ENCODE results near the gene GFOD2.

The GFOD2 gene

GRCh38 chr16:67731753-67732095 is 12.6 kb upstream of the GFOD2 start:
- no peaks in the 10 kb centered on the region for H3K4me1 ChIP-seq (ENCODE audit: control insufficient read depth in 1 of 2, insufficient read depth in 2 of 2, low read length in 2 of 2)
- no peaks in the 10 kb centered on the region for H3K9me3 ChIP-seq (ENCODE audit: control insufficient read depth in 1 of 2, low read length in 2 of 2)
- H3K4me3 ChIP-seq (ENCODE audit: low read depth in 1 of 2, low read length in 2 of 2), result no peak overlapping the region
- H3K27ac ChIP-seq (ENCODE audit: low read length), result no peak overlapping the region
- H3K36me3 ChIP-seq (ENCODE audit: control insufficient read depth in 1 of 2, insufficient read depth in 2 of 2, low read length in 2 of 2), result peaks cover 37 to 66% of the 10 kb centered on the region in 2 donors
- no peaks in the 10 kb centered on the region for H3K27me3 ChIP-seq (ENCODE audit: low read depth, low read length)

GRCh38 chr16:67731071-67731752 is 12.1 kb upstream of the GFOD2 start:
- Histone ChIP-seq H3K9me3 (ENCODE audit: control insufficient read depth in 1 of 2, low read length in 2 of 2) (no peaks in the 10 kb centered on the region), H3K4me3 (ENCODE audit: low read depth in 1 of 2, low read length in 2 of 2) (no peak overlapping the region), H3K36me3 (ENCODE audit: control insufficient read depth in 1 of 2, insufficient read depth in 2 of 2, low read length in 2 of 2) (peaks cover 38 to 71% of the 10 kb centered on the region in 2 donors), H3K4me1 (ENCODE audit: control insufficient read depth in 1 of 2, insufficient read depth in 2 of 2, low read length in 2 of 2) (no peaks in the 10 kb centered on the region), H3K27me3 (ENCODE audit: low read depth, low read length) (no peaks in the 10 kb centered on the region), H3K27ac (ENCODE audit: low read length) (no peak overlapping the region)

- peaks cover 43 to 77% of the 10 kb centered on the region in 2 donors for H3K36me3 ChIP-seq (ENCODE audit: control insufficient read depth in 1 of 2, insufficient read depth in 2 of 2, low read length in 2 of 2)
- H3K27ac ChIP-seq (ENCODE audit: low read length), result no peak overlapping the region
- no peaks in the 10 kb centered on the region for H3K27me3 ChIP-seq (ENCODE audit: low read depth, low read length)
- H3K4me1 ChIP-seq (ENCODE audit: control insufficient read depth in 1 of 2, insufficient read depth in 2 of 2, low read length in 2 of 2), result no peaks in the 10 kb centered on the region
- no peaks in the 10 kb centered on the region for H3K9me3 ChIP-seq (ENCODE audit: control insufficient read depth in 1 of 2, low read length in 2 of 2)
- no peak overlapping the region for H3K4me3 ChIP-seq (ENCODE audit: low read depth in 1 of 2, low read length in 2 of 2)
Measured at GRCh38 chr16:67730326-67730725, 11.2 kb upstream of the GFOD2 start.

GRCh38 chr16:67729636-67730248 is 10.6 kb upstream of the GFOD2 start:
- no peak overlapping the region for H3K4me3 ChIP-seq (ENCODE audit: low read depth in 1 of 2, low read length in 2 of 2)
- no peaks in the 10 kb centered on the region for H3K4me1 ChIP-seq (ENCODE audit: control insufficient read depth in 1 of 2, insufficient read depth in 2 of 2, low read length in 2 of 2)
- no peaks in the 10 kb centered on the region for H3K9me3 ChIP-seq (ENCODE audit: control insufficient read depth in 1 of 2, low read length in 2 of 2)
- peaks cover 49 to 77% of the 10 kb centered on the region in 2 donors for H3K36me3 ChIP-seq (ENCODE audit: control insufficient read depth in 1 of 2, insufficient read depth in 2 of 2, low read length in 2 of 2)
- H3K27me3 ChIP-seq (ENCODE audit: low read depth, low read length), result no peaks in the 10 kb centered on the region
- no peak overlapping the region for H3K27ac ChIP-seq (ENCODE audit: low read length)

- Histone ChIP-seq H3K27me3 (ENCODE audit: low read depth, low read length) (no peaks in the 10 kb centered on the region), H3K36me3 (ENCODE audit: control insufficient read depth in 1 of 2, insufficient read depth in 2 of 2, low read length in 2 of 2) (peaks cover 50 to 70% of the 10 kb centered on the region in 2 donors), H3K9me3 (ENCODE audit: control insufficient read depth in 1 of 2, low read length in 2 of 2) (no peaks in the 10 kb centered on the region), H3K4me3 (ENCODE audit: low read depth in 1 of 2, low read length in 2 of 2) (no peak overlapping the region), H3K4me1 (ENCODE audit: control insufficient read depth in 1 of 2, insufficient read depth in 2 of 2, low read length in 2 of 2) (no peaks in the 10 kb centered on the region), H3K27ac (ENCODE audit: low read length) (no peak overlapping the region)
Measured at GRCh38 chr16:67727521-67728485, 8.7 kb upstream of the GFOD2 start.

- H3K4me1 ChIP-seq (ENCODE audit: control insufficient read depth in 1 of 2, insufficient read depth in 2 of 2, low read length in 2 of 2), result no peaks in the 10 kb centered on the region
- H3K27me3 ChIP-seq (ENCODE audit: low read depth, low read length), result no peaks in the 10 kb centered on the region
- no peak overlapping the region for H3K4me3 ChIP-seq (ENCODE audit: low read depth in 1 of 2, low read length in 2 of 2)
- no peak overlapping the region for H3K27ac ChIP-seq (ENCODE audit: low read length)
- no peaks in the 10 kb centered on the region for H3K9me3 ChIP-seq (ENCODE audit: control insufficient read depth in 1 of 2, low read length in 2 of 2)
- peaks cover 41 to 64% of the 10 kb centered on the region in 2 donors for H3K36me3 ChIP-seq (ENCODE audit: control insufficient read depth in 1 of 2, insufficient read depth in 2 of 2, low read length in 2 of 2)
Measured at GRCh38 chr16:67726106-67727034, 7.3 kb upstream of the GFOD2 start.

GRCh38 chr16:67723911-67724305 is 4.8 kb upstream of the GFOD2 start:
- peaks cover 0 to 5% of the 10 kb centered on the region in 2 donors for H3K4me1 ChIP-seq (ENCODE audit: control insufficient read depth in 1 of 2, insufficient read depth in 2 of 2, low read length in 2 of 2)
- H3K27ac ChIP-seq (ENCODE audit: low read length), result no peak overlapping the region
- H3K9me3 ChIP-seq (ENCODE audit: control insufficient read depth in 1 of 2, low read length in 2 of 2), result no peaks in the 10 kb centered on the region
- peaks cover 24 to 40% of the 10 kb centered on the region in 2 donors for H3K36me3 ChIP-seq (ENCODE audit: control insufficient read depth in 1 of 2, insufficient read depth in 2 of 2, low read length in 2 of 2)
- no peaks in the 10 kb centered on the region for H3K27me3 ChIP-seq (ENCODE audit: low read depth, low read length)
- H3K4me3 ChIP-seq (ENCODE audit: low read depth in 1 of 2, low read length in 2 of 2), result no peak overlapping the region

GRCh38 chr16:67723151-67723910 is 4.2 kb upstream of the GFOD2 start:
- H3K9me3 ChIP-seq (ENCODE audit: control insufficient read depth in 1 of 2, low read length in 2 of 2), result no peaks in the 10 kb centered on the region
- H3K36me3 ChIP-seq (ENCODE audit: control insufficient read depth in 1 of 2, insufficient read depth in 2 of 2, low read length in 2 of 2), result peaks cover 20 to 34% of the 10 kb centered on the region in 2 donors
- no peak overlapping the region for H3K27ac ChIP-seq (ENCODE audit: low read length)
- H3K4me1 ChIP-seq (ENCODE audit: control insufficient read depth in 1 of 2, insufficient read depth in 2 of 2, low read length in 2 of 2), result peaks cover 3 to 8% of the 10 kb centered on the region in 2 donors
- no peaks in the 10 kb centered on the region for H3K27me3 ChIP-seq (ENCODE audit: low read depth, low read length)
- H3K4me3 ChIP-seq (ENCODE audit: low read depth in 1 of 2, low read length in 2 of 2), result no peak overlapping the region

- H3K4me3 ChIP-seq (ENCODE audit: low read depth in 1 of 2, low read length in 2 of 2), result peak overlapping the region; percentile 84 to 94
- H3K4me1 ChIP-seq (ENCODE audit: control insufficient read depth in 1 of 2, insufficient read depth in 2 of 2, low read length in 2 of 2), result peaks cover 4 to 14% of the 10 kb centered on the region in 2 donors
- H3K9me3 ChIP-seq (ENCODE audit: control insufficient read depth in 1 of 2, low read length in 2 of 2), result no peaks in the 10 kb centered on the region
- peaks cover 6% of the 10 kb centered on the region in 2 donors for H3K36me3 ChIP-seq (ENCODE audit: control insufficient read depth in 1 of 2, insufficient read depth in 2 of 2, low read length in 2 of 2)
- H3K27ac ChIP-seq (ENCODE audit: low read length), result peak overlapping the region; percentile 91
- no peaks in the 10 kb centered on the region for H3K27me3 ChIP-seq (ENCODE audit: low read depth, low read length)
Measured at GRCh38 chr16:67720236-67720635, 1.1 kb upstream of the GFOD2 start.

GRCh38 chr16:67719778-67720144 is 645 bp upstream of the GFOD2 start:
- Histone ChIP-seq H3K4me1 (ENCODE audit: control insufficient read depth in 1 of 2, insufficient read depth in 2 of 2, low read length in 2 of 2) (peaks cover 4 to 14% of the 10 kb centered on the region in 2 donors), H3K9me3 (ENCODE audit: control insufficient read depth in 1 of 2, low read length in 2 of 2) (no peaks in the 10 kb centered on the region), H3K27me3 (ENCODE audit: low read depth, low read length) (no peaks in the 10 kb centered on the region), H3K27ac (ENCODE audit: low read length) (peak overlapping the region; percentile 91), H3K4me3 (ENCODE audit: low read depth in 1 of 2, low read length in 2 of 2) (peak overlapping the region; percentile 84 to 94), H3K36me3 (ENCODE audit: control insufficient read depth in 1 of 2, insufficient read depth in 2 of 2, low read length in 2 of 2) (peaks cover 1 to 2% of the 10 kb centered on the region in 2 donors)

Measured in muscle layer of duodenum (tissue), 2 donors.